ENCODE data around the gene RHOBTB3.

The RHOBTB3 gene

DNA sequence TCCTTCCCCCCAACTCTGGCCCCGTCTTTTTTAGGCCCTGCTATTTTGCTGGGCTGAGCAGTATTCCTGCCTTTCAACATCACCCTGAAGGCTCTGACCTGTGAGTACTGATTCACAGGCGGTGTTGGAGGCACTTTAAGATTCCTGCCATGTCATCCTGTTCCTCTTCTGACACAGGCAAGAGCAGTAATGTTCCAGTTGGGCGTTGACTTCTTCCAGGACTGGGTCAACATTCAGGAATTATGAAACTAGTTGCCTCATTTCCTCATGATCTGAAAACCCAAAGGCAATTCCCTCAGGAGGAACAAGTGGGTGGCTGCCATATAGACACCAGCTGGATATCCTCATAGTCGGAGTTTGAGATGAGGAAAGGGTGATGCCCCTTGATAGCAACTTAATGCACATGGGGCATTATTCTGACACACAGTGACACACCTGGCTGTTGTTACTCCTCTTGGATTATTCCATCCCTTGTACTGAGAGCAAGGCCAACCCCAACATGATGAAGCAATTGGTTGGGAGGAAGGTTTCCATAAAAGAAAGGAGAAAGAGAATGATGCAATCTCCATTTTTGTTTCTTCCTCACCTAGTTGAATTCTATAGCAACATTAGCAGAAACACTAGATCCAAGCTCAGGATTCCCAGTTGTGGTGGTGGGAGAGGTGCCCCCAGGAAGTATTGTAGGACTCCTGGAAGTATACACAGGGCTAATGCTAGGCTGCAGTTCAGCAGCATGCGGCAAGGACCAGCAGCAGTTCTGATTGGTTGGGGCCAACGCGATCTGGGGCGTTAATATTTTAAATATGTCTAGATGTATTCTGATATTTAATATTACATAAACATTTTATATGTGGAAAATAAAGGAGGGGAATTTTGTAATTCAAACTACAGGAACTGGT is 111.0 kb downstream of the RHOBTB3 start:
- no peak for DNase-seq (ENCODE audit: low read depth in 2 of 2)

GRCh38 chr5:95842854-95843544 is 111.9 kb downstream of the RHOBTB3 start:
- peak; percentile 31 to 54 for DNase-seq (ENCODE audit: low read depth in 2 of 2)

DNA sequence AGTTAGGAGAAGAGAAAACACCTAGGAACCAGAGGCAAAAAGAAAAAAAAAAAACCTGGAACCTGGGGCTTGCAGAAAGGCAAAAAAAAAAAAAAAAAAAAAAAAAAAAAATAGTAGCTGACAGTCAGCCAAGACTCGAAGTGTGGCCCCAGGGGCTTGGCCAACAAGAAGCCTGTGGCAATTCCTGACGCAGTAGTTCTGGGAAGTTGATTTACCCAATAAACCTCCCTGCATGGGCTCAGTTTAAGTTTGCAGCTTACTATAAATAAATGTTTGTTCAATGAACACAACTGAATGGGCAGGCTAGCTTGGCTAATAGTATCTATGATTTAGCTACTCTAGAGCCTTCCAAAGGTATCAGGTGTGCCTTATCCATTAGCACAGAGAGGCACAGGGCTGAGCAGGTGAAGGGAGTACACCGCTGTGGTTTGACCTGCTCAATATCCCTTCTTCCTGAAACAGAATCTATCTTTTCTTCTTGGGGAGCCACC is 112.6 kb downstream of the RHOBTB3 start:
- DNase-seq (ENCODE audit: low read depth in 2 of 2) = no peak

- DNase-seq (ENCODE audit: low read depth in 2 of 2) = no peak
These were observed 114.3 kb downstream of the RHOBTB3 start for GRCh38 chr5:95845391-95845790.

Data from stimulated activated CD4-positive, alpha-beta T cell treated with anti-CD3 and anti-CD28 coated beads, Interleukin-12 subunit alpha, Interleukin-12 subunit beta, amount 100 ng/mL, for 24 hours (primary cell).